ENCODE results near the gene WASF3.

DNA sequence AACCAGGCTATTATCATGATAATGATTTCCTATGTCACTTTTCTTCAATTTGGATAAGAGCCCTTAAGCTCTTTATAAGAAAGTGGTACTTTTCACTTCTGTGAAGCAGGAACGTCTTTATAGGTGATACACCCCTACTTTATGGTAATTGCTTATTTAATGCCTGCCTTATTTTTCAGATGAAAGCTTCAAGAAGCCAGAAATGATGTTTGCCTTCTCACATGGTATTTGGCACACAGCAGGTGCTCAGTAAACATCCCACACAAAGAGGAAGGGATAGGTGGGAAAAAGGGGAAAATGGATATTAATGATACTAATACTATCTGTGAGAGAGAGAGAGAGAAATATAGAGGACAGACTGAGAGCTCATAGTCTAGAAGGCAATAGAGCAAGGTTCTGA, 29.0 kb upstream of the WASF3 start:
- TF ChIP-seq, protein P1, sequence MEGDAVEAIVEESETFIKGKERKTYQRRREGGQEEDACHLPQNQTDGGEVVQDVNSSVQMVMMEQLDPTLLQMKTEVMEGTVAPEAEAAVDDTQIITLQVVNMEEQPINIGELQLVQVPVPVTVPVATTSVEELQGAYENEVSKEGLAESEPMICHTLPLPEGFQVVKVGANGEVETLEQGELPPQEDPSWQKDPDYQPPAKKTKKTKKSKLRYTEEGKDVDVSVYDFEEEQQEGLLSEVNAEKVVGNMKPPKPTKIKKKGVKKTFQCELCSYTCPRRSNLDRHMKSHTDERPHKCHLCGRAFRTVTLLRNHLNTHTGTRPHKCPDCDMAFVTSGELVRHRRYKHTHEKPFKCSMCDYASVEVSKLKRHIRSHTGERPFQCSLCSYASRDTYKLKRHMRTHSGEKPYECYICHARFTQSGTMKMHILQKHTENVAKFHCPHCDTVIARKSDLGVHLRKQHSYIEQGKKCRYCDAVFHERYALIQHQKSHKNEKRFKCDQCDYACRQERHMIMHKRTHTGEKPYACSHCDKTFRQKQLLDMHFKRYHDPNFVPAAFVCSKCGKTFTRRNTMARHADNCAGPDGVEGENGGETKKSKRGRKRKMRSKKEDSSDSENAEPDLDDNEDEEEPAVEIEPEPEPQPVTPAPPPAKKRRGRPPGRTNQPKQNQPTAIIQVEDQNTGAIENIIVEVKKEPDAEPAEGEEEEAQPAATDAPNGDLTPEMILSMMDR (IDR thresholded peaks at IDR 0.05) = no peak
- TF ChIP-seq EZH2 (IDR thresholded peaks at IDR 0.05) = no peak
